H9 (cell line): ENCODE measurements around the gene AJAP1. TPM values are rescaled to one million over a fixed set of nuclear protein-coding genes. Genes with fewer than 3 reads are reported as not detected.

Experiments
- DNase-seq: peaks from one replicate; pipeline ENCODE4 v3.0.0-alpha.2; 2017
- H2AFZ ChIP-seq: one replicate; pipeline ENCODE4 v1.6.1; 2013; ENCODE audit warnings: mild to moderate bottlenecking, low read length, control low read depth, moderate library complexity
- H2AK5ac ChIP-seq: 2 replicates; pipeline ENCODE4 v1.6.1; 2013; ENCODE audit warnings: low read length, control low read depth, mixed read lengths; ENCODE audit not compliant: insufficient read length
- H2BK120ac ChIP-seq: one replicate; pipeline ENCODE4 v1.6.1; 2013; ENCODE audit warnings: low read depth, mild to moderate bottlenecking, low read length, control low read depth, inconsistent platforms; ENCODE audit not compliant: poor library complexity, severe bottlenecking
- H2BK12ac ChIP-seq: 2 replicates; pipeline ENCODE4 v1.6.1; 2013; ENCODE audit warnings: low read length, control low read depth, mixed read lengths, low read depth; ENCODE audit not compliant: insufficient read length
- H2BK15ac ChIP-seq: 2 replicates; pipeline ENCODE4 v1.6.1; 2013; ENCODE audit warnings: low read depth, low read length, control low read depth
- H2BK20ac ChIP-seq: one replicate; pipeline ENCODE4 v1.6.1; 2013; ENCODE audit warnings: low read depth, mild to moderate bottlenecking, low read length, control low read depth, inconsistent platforms; ENCODE audit not compliant: poor library complexity, severe bottlenecking
- H2BK5ac ChIP-seq: 2 replicates; pipeline ENCODE4 v1.6.1; 2013; ENCODE audit warnings: low read length, control low read depth, mixed read lengths; ENCODE audit not compliant: insufficient read length
- H3K14ac ChIP-seq: 2 replicates; pipeline ENCODE4 v1.6.1; 2013; ENCODE audit warnings: low read length, control low read depth; ENCODE audit not compliant: insufficient read depth
- H3K18ac ChIP-seq: 2 replicates; pipeline ENCODE4 v1.6.1; 2013; ENCODE audit warnings: low read depth, mild to moderate bottlenecking, mixed read lengths, low read length, control low read depth; ENCODE audit not compliant: insufficient read length
- H3K23ac ChIP-seq: 2 replicates; pipeline ENCODE4 v1.6.1; 2013; ENCODE audit warnings: low read length, control low read depth, mixed read lengths, low read depth; ENCODE audit not compliant: insufficient read length
- H3K23me2 ChIP-seq: 2 replicates; pipeline ENCODE4 v1.6.1; 2013; ENCODE audit warnings: low read depth, mild to moderate bottlenecking, mixed read lengths, low read length, control low read depth; ENCODE audit not compliant: insufficient read length, poor library complexity, severe bottlenecking
- H3K27ac ChIP-seq: 2 replicates; pipeline ENCODE4 v1.5.1; 2013; ENCODE audit warnings: low read length, control low read depth, mixed read lengths, low read depth; ENCODE audit not compliant: insufficient read length
- H3K27me3 ChIP-seq: 2 replicates; pipeline ENCODE4 v1.6.1; 2013; ENCODE audit warnings: low read length, control low read depth, inconsistent platforms; ENCODE audit not compliant: insufficient read depth
- H3K4ac ChIP-seq: 2 replicates; pipeline ENCODE4 v1.6.1; 2013; ENCODE audit warnings: low read depth, mild to moderate bottlenecking, control low read depth, inconsistent platforms, low read length, moderate library complexity
- H3K4me1 ChIP-seq: 2 replicates; pipeline ENCODE4 v1.6.1; 2013; ENCODE audit warnings: low read length, control low read depth, inconsistent platforms; ENCODE audit not compliant: insufficient read depth
- H3K4me2 ChIP-seq: 2 replicates; pipeline ENCODE4 v1.6.1; 2013; ENCODE audit warnings: low read length, control low read depth, mixed read lengths; ENCODE audit not compliant: insufficient read length, insufficient read depth
- H3K56ac ChIP-seq: 2 replicates; pipeline ENCODE4 v1.6.1; 2013; ENCODE audit warnings: low read depth, mild to moderate bottlenecking, mixed read lengths, low read length, control low read depth; ENCODE audit not compliant: insufficient read length
- H3K79me1 ChIP-seq: 2 replicates; pipeline ENCODE4 v1.6.1; 2013; ENCODE audit warnings: low read depth, mild to moderate bottlenecking, moderate library complexity, low read length, control low read depth, inconsistent platforms; ENCODE audit not compliant: insufficient read depth, poor library complexity, severe bottlenecking
- H3K79me2 ChIP-seq: 2 replicates; pipeline ENCODE4 v1.6.1; 2013; ENCODE audit warnings: low read length, control low read depth, inconsistent platforms; ENCODE audit not compliant: insufficient read depth
- H3K9ac ChIP-seq: 2 replicates; pipeline ENCODE4 v1.6.1; 2013; ENCODE audit warnings: low read length, control low read depth, mixed read lengths; ENCODE audit not compliant: insufficient read length; ENCODE audit errors: extremely low read depth
- H3K9me3 ChIP-seq: one replicate; pipeline ENCODE4 v1.6.1; 2013; ENCODE audit warnings: low read depth, low read length, inconsistent platforms; ENCODE audit not compliant: control insufficient read depth
- H3T11ph ChIP-seq: one replicate; pipeline ENCODE4 v1.6.1; 2013; ENCODE audit warnings: mild to moderate bottlenecking, low read length, control low read depth, inconsistent platforms
- H4K20me1 ChIP-seq: one replicate; pipeline ENCODE4 v1.6.1; 2013; ENCODE audit not compliant: control insufficient read depth, insufficient read length, insufficient read depth
- H4K5ac ChIP-seq: 2 replicates; pipeline ENCODE4 v1.6.1; 2013; ENCODE audit warnings: low read depth, mild to moderate bottlenecking, mixed read lengths, low read length, control low read depth; ENCODE audit not compliant: insufficient read length
- H4K8ac ChIP-seq: replicated peaks from 2 replicates; pipeline ENCODE4 v1.6.1; 2013; ENCODE audit warnings: low read length, control low read depth, mixed read lengths, low read depth; ENCODE audit not compliant: insufficient read length
- H4K91ac ChIP-seq: 2 replicates; pipeline ENCODE4 v1.6.1; 2013; ENCODE audit warnings: low read depth, mild to moderate bottlenecking, moderate library complexity, mixed read lengths, low read length, control low read depth; ENCODE audit not compliant: insufficient read length
- H3K27ac Mint-ChIP-seq, 3 experiments: 2 replicates in 2 of 3; 3 replicates in 1 of 3; pipeline ENCODE4 v1.8.0; 2020 to 2021; ENCODE audit warnings: mixed read lengths in 3 of 3, mild to moderate bottlenecking in 1 of 3, moderate library complexity in 1 of 3
- H3K27me3 Mint-ChIP-seq: 2 replicates; pipeline ENCODE4 v1.8.0; 2021; ENCODE audit warnings: low read depth, mild to moderate bottlenecking, moderate library complexity, mixed read lengths
- H3K36me3 Mint-ChIP-seq, 3 experiments: 2 replicates in 2 of 3; 3 replicates in 1 of 3; pipeline ENCODE4 v1.8.0; 2020 to 2021; ENCODE audit warnings: low read depth in 3 of 3, mixed read lengths in 3 of 3; ENCODE audit not compliant: insufficient read depth in 1 of 3
- H3K4me1 Mint-ChIP-seq, 2 experiments: 2 replicates each; pipeline ENCODE4 v1.8.0; 2020; ENCODE audit warnings: mixed read lengths in 2 of 2
- H3K4me3 Mint-ChIP-seq, 2 experiments: 2 replicates in 1 of 2; 3 replicates in 1 of 2; pipeline ENCODE4 v1.8.0; 2020 to 2021; ENCODE audit warnings: mild to moderate bottlenecking in 2 of 2, mixed read lengths in 2 of 2, moderate library complexity in 1 of 2
- H3K9me3 Mint-ChIP-seq, 2 experiments: 2 replicates in 1 of 2; 3 replicates in 1 of 2; pipeline ENCODE4 v1.8.0; 2020; ENCODE audit warnings: mild to moderate bottlenecking in 2 of 2, mixed read lengths in 2 of 2, moderate library complexity in 1 of 2
- WGBS: extraction: QIAGEN DNeasy Blood & Tissue Kit; methylation state at CpG from one replicate; pipeline ENCODE4 v1.1.7; 2013; ENCODE audit warnings: missing lambda C conversion rate, low lambda C conversion rate, mixed read lengths; ENCODE audit not compliant: insufficient read length; ENCODE audit errors: extremely low coverage; 5-methylcytosine and 5-hydroxymethylcytosine counted together
- total RNA-seq: library from RNA; stranded (reverse); gene quantifications from 2 replicates; pipeline ENCODE4 v1.2.1, GENCODE V29; 2021
- TF ChIP-seq, protein P1 (sequence below): fragments of 200-600 bp; sonication (generic); conservative IDR thresholded peaks from 3 replicates; pipeline ENCODE4 v1.8.0; 2021; ENCODE audit warnings: antibody characterized with exemption, mild to moderate bottlenecking

The AJAP1 gene
- total RNA-seq, 1 experiment from 2014 or later, result 8.6 TPM

DNA sequence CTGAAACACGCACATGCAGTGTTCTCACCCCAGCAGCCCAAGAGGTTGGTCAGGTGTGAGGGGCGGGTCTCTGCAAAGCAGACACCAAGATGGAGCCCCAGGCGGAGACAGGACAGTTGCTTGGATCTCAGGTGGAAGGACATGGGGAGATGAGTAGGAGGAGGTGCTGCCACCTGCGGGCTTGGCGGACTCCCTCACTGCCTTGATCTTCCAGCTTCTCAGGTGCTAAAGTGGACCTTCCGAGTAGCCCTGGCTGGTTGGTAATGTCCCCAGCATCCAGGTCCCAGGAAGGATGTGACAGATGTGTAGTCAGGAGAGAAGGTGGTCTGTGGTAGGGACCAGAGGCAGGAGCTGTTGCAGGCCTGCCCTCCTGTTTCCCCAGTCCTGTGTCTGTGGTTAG lies 114.1 kb downstream of the AJAP1 start:
- H3K79me1 ChIP-seq, result no peaks in the 10 kb centered on the region
- Mint-ChIP-seq H3K9me3 (peaks cover 0 to 2% of the 10 kb centered on the region in 2 experiments; a peak in 1 of 5 replicates), H3K4me1 (peaks cover 2 to 6% of the 10 kb centered on the region in 2 experiments; a peak in 2 of 4 replicates), H3K36me3 (peaks cover 0 to 6% (median 0%) of the 10 kb centered on the region in 3 experiments; a peak in 1 of 7 replicates), H3K27me3 (peaks cover 7% of the 10 kb centered on the region), H3K27ac (no peak overlapping the region), H3K4me3 (no peak overlapping the region; a peak in 1 of 5 replicates)
- H4K8ac ChIP-seq, result no peak overlapping the region
- no peaks in the 10 kb centered on the region for H3K27me3 ChIP-seq
- H3K56ac ChIP-seq, result no peak overlapping the region
- no peak overlapping the region for H2BK120ac ChIP-seq
- WGBS, result no CpG with 5 or more reads among the region's 6 CpGs
- no peaks in the 10 kb centered on the region for H3K79me2 ChIP-seq
- no peak overlapping the region for H3K18ac ChIP-seq
- no peaks in the 10 kb centered on the region for H3K9me3 ChIP-seq
- no peak overlapping the region for H2AK5ac ChIP-seq
- no peak overlapping the region for H3T11ph ChIP-seq
- no peak overlapping the region for H3K23ac ChIP-seq
- no peak overlapping the region for H3K27ac ChIP-seq
- no peaks in the 10 kb centered on the region for H3K4me1 ChIP-seq
- H2BK15ac ChIP-seq, result no peak overlapping the region
- H3K23me2 ChIP-seq, result no peaks in the 10 kb centered on the region
- no peak overlapping the region for H4K5ac ChIP-seq
- TF ChIP-seq, protein P1, sequence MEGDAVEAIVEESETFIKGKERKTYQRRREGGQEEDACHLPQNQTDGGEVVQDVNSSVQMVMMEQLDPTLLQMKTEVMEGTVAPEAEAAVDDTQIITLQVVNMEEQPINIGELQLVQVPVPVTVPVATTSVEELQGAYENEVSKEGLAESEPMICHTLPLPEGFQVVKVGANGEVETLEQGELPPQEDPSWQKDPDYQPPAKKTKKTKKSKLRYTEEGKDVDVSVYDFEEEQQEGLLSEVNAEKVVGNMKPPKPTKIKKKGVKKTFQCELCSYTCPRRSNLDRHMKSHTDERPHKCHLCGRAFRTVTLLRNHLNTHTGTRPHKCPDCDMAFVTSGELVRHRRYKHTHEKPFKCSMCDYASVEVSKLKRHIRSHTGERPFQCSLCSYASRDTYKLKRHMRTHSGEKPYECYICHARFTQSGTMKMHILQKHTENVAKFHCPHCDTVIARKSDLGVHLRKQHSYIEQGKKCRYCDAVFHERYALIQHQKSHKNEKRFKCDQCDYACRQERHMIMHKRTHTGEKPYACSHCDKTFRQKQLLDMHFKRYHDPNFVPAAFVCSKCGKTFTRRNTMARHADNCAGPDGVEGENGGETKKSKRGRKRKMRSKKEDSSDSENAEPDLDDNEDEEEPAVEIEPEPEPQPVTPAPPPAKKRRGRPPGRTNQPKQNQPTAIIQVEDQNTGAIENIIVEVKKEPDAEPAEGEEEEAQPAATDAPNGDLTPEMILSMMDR, result 0 out of 3 replicates have a peak, but pooled peaks have one; percentile 21
- H2BK5ac ChIP-seq, result no peak overlapping the region
- H3K9ac ChIP-seq, result no peak overlapping the region
- H2BK12ac ChIP-seq, result no peak overlapping the region
- no peak for DNase-seq
- no peak overlapping the region for H2AFZ ChIP-seq
- no peak overlapping the region; the same call in 1 of the 2 replicates for H3K14ac ChIP-seq
- no peak overlapping the region for H3K4ac ChIP-seq
- no peak overlapping the region for H4K91ac ChIP-seq
- no peak overlapping the region for H2BK20ac ChIP-seq
- no peak overlapping the region for H3K4me2 ChIP-seq
- H4K20me1 ChIP-seq, result no peaks in the 10 kb centered on the region
